Measurements from ENCODE around the gene LRRC74B. TPM values are rescaled to one million over a fixed set of nuclear protein-coding genes. Genes with fewer than 3 reads are reported as not detected.
"Not testable (repeated sequence)": the region's sequence is repeated elsewhere in the genome, so short reads cannot be mapped to it uniquely, and the experiment has no call there.

LRRC74B gene
- total RNA-seq, result not detected
- long read RNA-seq, result 0 reads

DNA sequence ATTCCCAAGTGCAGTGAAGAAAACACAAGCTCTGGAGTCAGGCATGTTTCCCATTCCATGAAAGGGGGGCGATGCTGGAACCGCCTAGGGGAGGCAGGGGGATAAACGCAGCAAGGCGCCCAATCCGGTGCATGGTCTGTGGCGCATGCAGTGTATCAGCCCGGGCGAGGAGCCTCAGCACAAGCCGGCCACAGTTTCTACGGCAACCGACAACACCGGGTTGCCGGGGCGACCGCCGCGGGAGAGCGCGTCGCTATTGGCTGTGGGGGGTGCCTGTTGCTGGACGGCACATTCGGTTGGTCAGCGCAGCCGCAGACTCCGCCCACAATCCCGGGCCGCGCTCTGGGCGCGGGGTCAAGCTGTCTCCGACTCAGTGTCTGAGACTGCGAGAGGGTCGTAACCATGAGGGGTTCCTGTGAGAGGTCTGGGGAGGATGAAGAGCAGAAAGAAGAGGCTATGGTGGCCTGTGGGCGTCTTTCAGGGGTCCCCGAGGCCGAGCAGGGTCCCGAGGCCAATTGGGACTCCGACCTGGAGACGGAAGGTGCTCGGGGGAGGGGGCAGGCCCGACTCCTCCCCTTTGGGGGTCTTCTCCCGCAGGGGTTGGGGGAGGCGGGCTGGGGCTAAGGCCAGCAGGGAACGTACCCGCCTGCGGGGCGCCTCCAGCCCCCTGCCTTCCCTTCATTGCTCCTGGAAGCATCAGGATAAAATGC, at the start of gene LRRC74B:
Gene LRRC74B, plus strand, starts transcription at position 362 of the 710 bp plus-strand sequence. Its CDS starts 41 bp downstream, at position 403.
- DNase-seq (ENCODE audit: low spot score), result peak; percentile 96

DNA sequence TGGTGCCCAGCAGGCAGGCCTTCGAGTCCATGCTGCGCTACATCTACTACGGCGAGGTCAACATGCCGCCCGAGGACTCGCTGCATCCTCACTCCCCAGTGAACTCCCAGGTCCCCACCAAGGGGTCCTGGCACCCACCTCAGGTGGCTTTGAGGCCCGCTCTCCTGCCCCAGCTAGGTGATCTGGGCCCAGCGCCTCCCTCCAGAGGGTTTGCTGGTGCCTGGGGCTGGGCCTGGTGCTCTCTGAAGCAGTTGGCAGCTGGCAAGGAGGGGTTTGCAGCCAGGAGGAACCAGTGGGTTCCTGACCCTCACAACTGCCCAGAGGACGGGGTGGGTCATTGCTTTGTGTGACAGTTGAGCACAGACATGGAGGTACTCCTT, 49.7 kb upstream of the LRRC74B start:
- no peak for DNase-seq (ENCODE audit: low spot score)

- no peak for DNase-seq (ENCODE audit: low spot score)
Measured at GRCh38 chr22:20996598-20997535, 48.9 kb upstream of the LRRC74B start.

DNA sequence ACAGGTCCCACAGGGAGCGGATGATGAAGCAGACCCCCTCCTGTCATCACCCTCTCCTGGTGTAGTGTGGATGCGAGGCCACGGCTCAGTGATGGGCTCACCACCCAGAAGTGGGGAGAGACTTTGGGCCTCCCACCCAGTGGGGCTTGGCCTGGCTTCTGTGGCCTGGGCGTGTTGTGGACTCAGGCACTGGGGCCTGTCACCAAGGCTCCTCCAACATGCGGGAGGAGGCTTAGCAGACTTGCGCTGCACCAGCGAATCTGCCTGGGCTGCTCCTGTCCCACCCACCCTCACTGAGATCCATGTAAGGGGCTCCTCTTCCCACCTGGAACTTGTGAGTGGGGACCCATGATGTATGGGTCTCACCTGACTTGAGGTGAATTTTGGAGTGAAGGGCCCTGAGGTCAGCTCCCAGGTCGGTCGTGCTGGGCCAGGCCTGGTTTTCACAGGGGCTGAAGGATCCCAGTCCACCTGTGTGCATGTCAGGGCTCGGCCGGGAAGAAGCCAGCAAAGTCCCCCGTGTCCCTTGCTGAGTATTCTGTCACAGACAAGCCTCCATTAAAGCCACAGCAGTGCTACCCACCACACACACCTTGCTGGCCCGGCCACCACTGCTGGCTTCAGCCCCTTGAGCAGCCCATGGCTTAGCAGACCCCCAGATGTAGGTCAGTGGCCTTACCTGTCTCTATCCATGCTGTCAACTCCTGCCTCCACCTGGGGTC, 48.0 kb upstream of the LRRC74B start:
- no peak for DNase-seq (ENCODE audit: low spot score)

- no peak for DNase-seq (ENCODE audit: low spot score)
Measured at GRCh38 chr22:20998411-20999336, 47.1 kb upstream of the LRRC74B start.

GRCh38 chr22:20999350-21000206, 46.2 kb upstream of the LRRC74B start:
- DNase-seq (ENCODE audit: low spot score), result no peak

DNA sequence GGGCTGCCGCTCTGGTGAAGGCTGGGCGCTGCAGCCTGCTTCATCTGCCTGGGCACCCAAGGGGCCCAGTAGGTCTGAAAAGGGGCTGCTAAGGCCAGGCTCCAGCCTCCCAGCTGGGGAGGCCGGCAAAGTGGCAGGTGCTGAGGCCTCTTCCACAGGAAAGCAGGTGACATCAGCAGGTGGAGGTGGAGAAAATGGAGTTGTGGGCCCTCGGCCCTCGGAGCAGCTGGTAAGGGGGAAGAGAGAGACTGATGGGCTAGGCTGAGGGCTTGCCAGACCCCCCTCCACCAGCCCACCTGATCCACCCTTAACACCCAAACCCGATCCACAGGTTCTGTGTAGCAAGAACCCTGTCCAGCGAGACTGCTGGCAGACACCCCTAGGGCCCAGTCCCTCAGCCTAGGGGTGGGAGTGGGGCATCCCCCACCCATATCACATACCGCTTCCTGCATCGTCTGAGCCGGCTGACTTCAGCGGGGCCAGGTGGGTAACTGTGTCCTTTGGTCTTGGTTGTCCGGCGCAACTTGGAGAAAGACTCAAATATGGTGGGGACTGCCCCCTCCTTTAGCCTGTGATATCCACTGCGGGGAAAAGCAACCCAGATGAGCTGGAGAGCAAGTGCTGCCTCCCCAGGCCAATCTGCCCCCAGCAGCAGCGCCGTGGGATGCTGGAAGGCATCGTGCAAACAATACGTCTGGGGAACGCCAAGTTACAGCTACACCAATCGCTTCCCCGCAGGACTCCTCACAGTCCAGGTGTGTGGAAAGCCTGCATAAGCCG, 45.3 kb upstream of the LRRC74B start:
- DNase-seq (ENCODE audit: low spot score), result no peak

- no peak for DNase-seq (ENCODE audit: low spot score)
Measured at GRCh38 chr22:21000987-21001600, 44.7 kb upstream of the LRRC74B start.

DNA sequence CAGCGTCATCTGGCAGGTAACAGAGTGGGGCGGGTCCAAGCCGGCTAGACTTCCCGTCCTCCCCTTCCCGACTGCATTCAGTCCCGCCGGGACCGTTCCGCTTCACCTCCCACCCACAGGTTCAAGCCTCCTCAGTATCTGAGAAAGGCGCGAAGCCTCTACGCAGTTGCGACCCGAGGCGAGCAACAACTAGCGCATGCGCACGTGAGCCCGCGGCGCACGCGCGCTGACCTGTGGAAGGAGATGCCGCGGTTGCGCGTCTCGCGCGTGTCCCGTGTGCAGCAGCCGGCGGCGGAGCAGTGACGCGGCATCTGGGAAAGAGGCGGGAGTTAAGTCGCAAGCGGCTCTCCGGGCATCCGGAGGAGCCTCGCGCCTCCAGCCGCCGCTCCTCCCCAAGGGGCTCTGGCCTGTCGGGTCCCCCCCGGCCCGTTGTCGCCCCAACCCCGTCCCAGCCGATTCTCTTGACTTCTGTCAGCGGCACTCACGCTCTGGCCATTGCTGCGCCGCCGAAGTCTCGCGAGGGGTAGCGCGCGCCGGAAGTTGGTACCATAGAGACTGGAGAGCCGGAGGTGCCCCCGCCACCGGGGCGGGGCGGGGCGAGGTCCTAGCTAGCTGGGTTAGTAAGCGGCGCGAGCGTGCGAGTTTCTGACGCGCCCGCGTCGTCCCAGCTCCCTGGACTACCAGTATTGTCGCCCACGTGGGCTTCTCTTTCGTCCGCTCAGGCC, 44.0 kb upstream of the LRRC74B start, which contains the start of gene THAP7:
Gene THAP7, minus strand, starts transcription at position 518 of the 725 bp plus-strand sequence. Its CDS starts 207 bp downstream, at position 311.
- DNase-seq (ENCODE audit: low spot score), result peak; percentile 100

- DNase-seq (ENCODE audit: low spot score), result no peak
Measured at GRCh38 chr22:21003782-21004181, 42.0 kb upstream of the LRRC74B start.

DNA sequence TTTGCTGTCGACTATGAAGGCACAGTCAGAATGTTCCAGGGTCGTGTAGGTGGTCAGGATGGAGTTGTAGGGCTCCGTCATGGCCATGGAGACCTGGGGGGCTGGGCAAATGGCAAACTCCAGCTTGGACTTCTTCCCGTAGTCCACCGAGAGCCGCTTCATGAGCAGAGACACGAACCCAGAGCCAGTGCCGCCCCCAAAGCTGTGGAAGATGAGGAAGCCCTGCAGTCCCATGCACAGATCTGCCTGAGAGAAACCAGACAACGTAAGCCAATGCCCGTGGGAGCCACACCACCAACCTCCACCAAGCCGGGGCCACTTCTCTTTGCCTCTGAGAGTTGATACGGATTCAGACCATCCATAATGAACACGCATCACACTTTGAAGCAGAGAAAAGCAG, 36.5 kb upstream of the LRRC74B start:
- not testable (repeated sequence) for DNase-seq (ENCODE audit: low spot score)

GRCh38 chr22:21009638-21010425, 35.9 kb upstream of the LRRC74B start:
- no peak for DNase-seq (ENCODE audit: low spot score)

DNA sequence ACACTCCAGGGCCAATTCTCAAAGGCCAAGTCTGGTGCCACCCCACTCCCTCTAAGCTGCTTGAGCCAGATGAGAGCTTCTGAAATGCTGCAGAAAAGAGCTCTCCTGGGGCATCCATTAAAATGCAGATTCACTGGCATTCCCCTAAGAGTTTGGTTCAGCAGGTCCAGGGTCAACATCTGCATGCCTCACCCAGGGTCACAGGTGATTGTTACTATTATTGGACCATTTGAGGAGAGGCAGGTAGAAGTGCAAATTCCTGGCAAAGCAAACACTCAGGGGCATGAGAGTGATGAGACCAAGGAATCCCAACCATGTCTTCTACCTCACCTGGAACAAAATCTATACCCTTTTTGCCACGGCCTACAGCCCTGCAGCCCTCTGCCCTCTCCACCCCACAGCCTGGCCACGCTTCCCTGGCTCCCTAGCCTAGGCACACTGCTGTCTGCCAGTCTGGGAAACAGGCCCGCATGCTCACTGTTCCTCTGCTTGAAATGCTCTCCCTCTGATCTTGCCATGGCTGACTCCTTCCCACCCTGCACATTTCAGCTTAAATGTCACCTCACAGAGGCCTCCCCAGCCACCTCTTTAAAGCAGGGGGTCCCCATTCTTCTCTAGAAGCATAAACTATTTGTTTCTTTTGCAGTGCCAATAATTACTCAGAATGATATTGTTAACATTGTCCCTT, 35.2 kb upstream of the LRRC74B start:
- DNase-seq (ENCODE audit: low spot score), result no peak

GRCh38 chr22:21012446-21013407, 33.0 kb upstream of the LRRC74B start:
- DNase-seq (ENCODE audit: low spot score), result no peak
